Activated CD4-positive, CD25-positive, alpha-beta regulatory T cell treated with anti-CD3 and anti-CD28 coated beads, Interleukin-2, amount 50 U/mL, for 24 hours (primary cell): ENCODE results near the gene MYH8.

ENCODE experiments used
- ATAC-seq, 2 donors: fragments of 150-1000 bp; cut with Tn5 transposase; one replicate each; pipeline ENCODE4 v1.10.0; 2021; ENCODE audit warnings: mild to moderate bottlenecking in 1 of 2, moderate library complexity in 1 of 2

The MYH8 gene

GRCh38 chr17:10380631-10381408, 40.9 kb downstream of the MYH8 start:
- ATAC-seq: no peak

GRCh38 chr17:10372906-10373305, 48.8 kb downstream of the MYH8 start, which contains the start of gene MYH13:
Gene MYH13 (minus strand): TSS chr17:10373006. CDS start chr17:10364530, 8,476 bp downstream.
- ATAC-seq: no peak

GRCh38 chr17:10370016-10370608, 51.6 kb downstream of the MYH8 start:
- no peak for ATAC-seq

- ATAC-seq: no peak
These were observed 52.5 kb downstream of the MYH8 start for GRCh38 chr17:10369239-10369638.

- ATAC-seq: no peak
These were observed 53.2 kb downstream of the MYH8 start for GRCh38 chr17:10368561-10368960.

GRCh38 chr17:10360578-10360977, 61.2 kb downstream of the MYH8 start:
- ATAC-seq: no peak

- no peak for ATAC-seq
These were observed 64.0 kb downstream of the MYH8 start for GRCh38 chr17:10357768-10358167.

- no peak for ATAC-seq
These were observed 67.1 kb downstream of the MYH8 start for GRCh38 chr17:10354651-10355050.

- ATAC-seq: no peak
These were observed 68.9 kb downstream of the MYH8 start for GRCh38 chr17:10352893-10353292.

- no peak for ATAC-seq
These were observed 72.3 kb downstream of the MYH8 start for GRCh38 chr17:10349403-10349802.

- no peak for ATAC-seq
These were observed 76.9 kb downstream of the MYH8 start for GRCh38 chr17:10344816-10345215.
